ENCODE measurements around the gene SH3GL2. TPM values are rescaled to one million over a fixed set of nuclear protein-coding genes. Genes with fewer than 3 reads are reported as not detected.
A peak's percentile ranks its signal among the peaks of the same experiment; 100 is the strongest.

SH3GL2 gene
- total and polyA plus RNA-seq, 8 donors = 0.84 to 10.3 (median 6.3) TPM

DNA sequence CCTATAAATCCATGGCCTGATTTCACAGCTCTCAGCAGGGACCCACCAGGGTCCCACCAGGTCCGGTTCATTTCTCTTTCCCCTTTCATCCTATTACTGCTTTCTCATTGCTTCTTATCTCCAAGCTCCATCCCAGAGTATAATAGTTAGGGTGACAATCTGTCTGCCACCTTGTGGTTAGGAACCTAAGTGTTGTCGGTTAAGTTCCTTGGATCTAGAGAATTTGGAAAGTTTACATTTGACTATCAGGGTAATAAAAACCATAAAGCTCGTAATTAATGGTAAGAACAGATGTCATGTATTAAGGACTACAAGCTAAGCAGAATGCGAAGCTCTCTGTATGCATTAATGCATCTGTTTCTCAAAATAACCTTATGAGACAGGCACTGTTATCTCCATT lies 259.1 kb downstream of the SH3GL2 start:
- Histone ChIP-seq H3K4me3 (no peak overlapping the region), H3K36me3 (no peaks in the 10 kb centered on the region), H3K27ac (no peak overlapping the region), H3K27me3 (no peaks in the 10 kb centered on the region), H3K9me3 (no peaks in the 10 kb centered on the region), H3K4me1 (no peaks in the 10 kb centered on the region)
- intact Hi-C loops (cut with DNase I) = no loop called here
- DNase-seq (no peak), ATAC-seq (no peak)
- TF ChIP-seq, protein P1, sequence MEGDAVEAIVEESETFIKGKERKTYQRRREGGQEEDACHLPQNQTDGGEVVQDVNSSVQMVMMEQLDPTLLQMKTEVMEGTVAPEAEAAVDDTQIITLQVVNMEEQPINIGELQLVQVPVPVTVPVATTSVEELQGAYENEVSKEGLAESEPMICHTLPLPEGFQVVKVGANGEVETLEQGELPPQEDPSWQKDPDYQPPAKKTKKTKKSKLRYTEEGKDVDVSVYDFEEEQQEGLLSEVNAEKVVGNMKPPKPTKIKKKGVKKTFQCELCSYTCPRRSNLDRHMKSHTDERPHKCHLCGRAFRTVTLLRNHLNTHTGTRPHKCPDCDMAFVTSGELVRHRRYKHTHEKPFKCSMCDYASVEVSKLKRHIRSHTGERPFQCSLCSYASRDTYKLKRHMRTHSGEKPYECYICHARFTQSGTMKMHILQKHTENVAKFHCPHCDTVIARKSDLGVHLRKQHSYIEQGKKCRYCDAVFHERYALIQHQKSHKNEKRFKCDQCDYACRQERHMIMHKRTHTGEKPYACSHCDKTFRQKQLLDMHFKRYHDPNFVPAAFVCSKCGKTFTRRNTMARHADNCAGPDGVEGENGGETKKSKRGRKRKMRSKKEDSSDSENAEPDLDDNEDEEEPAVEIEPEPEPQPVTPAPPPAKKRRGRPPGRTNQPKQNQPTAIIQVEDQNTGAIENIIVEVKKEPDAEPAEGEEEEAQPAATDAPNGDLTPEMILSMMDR (IDR thresholded peaks at IDR 0.05) = no peak

DNA sequence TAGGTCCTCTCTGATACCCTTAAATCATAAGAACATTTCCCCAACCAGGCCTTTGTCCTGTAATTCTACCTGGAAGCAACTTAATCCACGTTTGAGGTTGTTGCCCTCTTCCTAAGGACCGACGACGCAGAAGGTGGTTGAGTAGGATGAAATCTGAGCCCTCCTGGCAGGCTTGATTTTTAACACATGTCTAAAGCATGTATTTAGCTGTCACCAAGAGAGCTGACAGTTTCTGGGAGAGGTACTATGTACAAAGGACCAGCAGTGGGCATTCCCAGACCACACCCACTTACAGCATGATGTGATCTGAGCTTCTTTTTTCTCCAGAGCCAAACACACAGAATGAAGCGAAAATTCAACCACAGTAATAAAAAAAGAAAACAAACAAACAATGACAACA lies 260.9 kb downstream of the SH3GL2 start:
- Histone ChIP-seq H3K27ac (no peak overlapping the region), H3K36me3 (no peaks in the 10 kb centered on the region), H3K4me3 (no peak overlapping the region), H3K9me3 (peaks cover 0 to 6% of the 10 kb centered on the region in 2 donors), H3K4me1 (no peaks in the 10 kb centered on the region), H3K27me3 (no peaks in the 10 kb centered on the region)
- TF ChIP-seq, protein P1 (IDR thresholded peaks at IDR 0.05) = no peak
- intact Hi-C loops (cut with DNase I) = no loop called here
- DNase-seq (peak in 1 of 4 donors; percentile 19), ATAC-seq (no peak)

DNA sequence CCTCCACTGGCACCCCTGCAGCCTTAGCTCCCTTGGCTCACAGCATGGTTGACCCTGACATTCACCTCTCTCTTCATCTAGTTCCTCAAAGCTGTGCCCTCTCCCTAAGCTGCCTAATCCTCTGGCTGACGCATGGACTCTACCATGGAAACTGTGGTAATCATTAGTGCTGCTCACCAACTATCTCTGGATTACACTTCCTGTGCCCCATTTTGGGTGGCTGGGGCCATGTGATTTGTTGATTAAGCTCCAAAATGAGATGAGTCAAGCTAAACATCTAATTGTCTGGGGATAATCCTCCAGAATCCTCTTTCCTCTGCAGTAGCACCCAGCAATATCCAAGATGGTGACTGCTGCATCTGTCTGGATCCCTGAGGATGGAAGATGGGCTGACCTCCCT lies 264.4 kb downstream of the SH3GL2 start:
- no peak for ATAC-seq
- H3K27ac ChIP-seq = no peak overlapping the region
- no peaks in the 10 kb centered on the region for H3K27me3 ChIP-seq
- DNase-seq = no peak
- TF ChIP-seq, protein P1 (IDR thresholded peaks at IDR 0.05) = no peak
- H3K36me3 ChIP-seq = no peaks in the 10 kb centered on the region
- H3K4me1 ChIP-seq = no peaks in the 10 kb centered on the region
- no peak overlapping the region for H3K4me3 ChIP-seq
- intact Hi-C loops (cut with DNase I) = no loop called here
- peaks cover 0 to 8% of the 10 kb centered on the region in 2 donors for H3K9me3 ChIP-seq

Measured in left lung (tissue), 10 donors.